Measurements from ENCODE around the gene TMEM126A. TPM values are rescaled to one million over a fixed set of nuclear protein-coding genes. Genes with fewer than 3 reads are reported as not detected.

TMEM126A gene
- total RNA-seq, 1 donor from 2014 or later = 32.7 TPM

DNA sequence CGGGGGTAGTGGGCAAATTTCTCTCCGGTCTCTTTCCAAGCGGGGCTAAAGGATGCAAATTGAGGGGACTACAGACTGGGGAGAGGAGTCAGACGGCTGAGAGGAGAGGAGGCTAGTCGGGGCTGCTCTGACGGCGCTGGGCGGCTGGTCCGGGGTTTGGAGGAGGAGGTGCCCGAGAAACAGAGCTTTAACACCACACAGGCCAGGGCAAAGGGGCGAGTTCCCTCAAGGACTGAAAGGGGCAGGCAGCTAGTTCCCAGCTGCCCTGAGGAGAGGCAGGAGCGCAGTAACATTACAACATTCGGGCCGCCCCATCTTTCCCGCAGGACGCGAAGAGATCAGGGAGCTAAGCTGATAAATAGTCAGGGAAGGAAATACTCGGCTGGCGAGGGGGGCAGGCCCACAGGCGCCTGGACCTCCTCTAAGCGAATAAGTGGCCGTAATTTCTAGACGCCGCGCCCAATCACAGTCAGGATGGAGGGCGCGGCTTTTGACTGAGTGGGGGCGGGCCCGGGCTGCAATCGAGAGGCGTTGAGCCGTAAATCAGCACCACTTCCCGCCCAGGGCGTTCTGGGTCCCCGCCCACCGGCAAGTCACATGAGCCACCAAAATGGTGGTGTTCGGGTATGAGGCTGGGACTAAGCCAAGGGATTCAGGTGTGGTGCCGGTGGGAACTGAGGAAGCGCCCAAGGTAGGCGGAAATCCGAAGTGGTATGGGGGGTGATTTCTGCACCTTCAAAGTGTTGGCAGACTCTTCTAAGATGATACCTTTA lies 19.6 kb upstream of the TMEM126A start, which contains the start of gene TMEM126B:
TSS of gene TMEM126B (plus strand) at position 596 of the 773 bp plus-strand sequence. CDS start at position 611, 15 bp downstream.
- ChIA-PET POLR2A (interaction anchor here (1.3 to 5.2 kb wide), 6 partner anchors 19 to 441 kb away, joined by 3 to 102 read pairs (median 6); partner anchors contain the start of genes CCDC83, CREBZF, PICALM and TMEM126A), CTCF (interaction anchor here (2.6 kb wide), 1 partner anchor 20 kb away, joined by 16 read pairs; the partner anchor contains the start of gene TMEM126A)
- peaks cover 28% of the 10 kb centered on the region for H3K4me1 Mint-ChIP-seq
- ATAC-seq (ENCODE audit: low read depth) (peak; percentile 98), DNase-seq (peak; percentile 89)
- H3K27me3 Mint-ChIP-seq = peaks cover 2% of the 10 kb centered on the region
- H3K9me3 Mint-ChIP-seq = no peaks in the 10 kb centered on the region
- TF ChIP-seq, protein P1, sequence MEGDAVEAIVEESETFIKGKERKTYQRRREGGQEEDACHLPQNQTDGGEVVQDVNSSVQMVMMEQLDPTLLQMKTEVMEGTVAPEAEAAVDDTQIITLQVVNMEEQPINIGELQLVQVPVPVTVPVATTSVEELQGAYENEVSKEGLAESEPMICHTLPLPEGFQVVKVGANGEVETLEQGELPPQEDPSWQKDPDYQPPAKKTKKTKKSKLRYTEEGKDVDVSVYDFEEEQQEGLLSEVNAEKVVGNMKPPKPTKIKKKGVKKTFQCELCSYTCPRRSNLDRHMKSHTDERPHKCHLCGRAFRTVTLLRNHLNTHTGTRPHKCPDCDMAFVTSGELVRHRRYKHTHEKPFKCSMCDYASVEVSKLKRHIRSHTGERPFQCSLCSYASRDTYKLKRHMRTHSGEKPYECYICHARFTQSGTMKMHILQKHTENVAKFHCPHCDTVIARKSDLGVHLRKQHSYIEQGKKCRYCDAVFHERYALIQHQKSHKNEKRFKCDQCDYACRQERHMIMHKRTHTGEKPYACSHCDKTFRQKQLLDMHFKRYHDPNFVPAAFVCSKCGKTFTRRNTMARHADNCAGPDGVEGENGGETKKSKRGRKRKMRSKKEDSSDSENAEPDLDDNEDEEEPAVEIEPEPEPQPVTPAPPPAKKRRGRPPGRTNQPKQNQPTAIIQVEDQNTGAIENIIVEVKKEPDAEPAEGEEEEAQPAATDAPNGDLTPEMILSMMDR (IDR thresholded peaks at IDR 0.05) = no peak
- H3K27ac Mint-ChIP-seq = peak within 1 kb of the TSS; percentile 94
- peak within 1 kb of the TSS; percentile 99 for H3K4me3 Mint-ChIP-seq
- peaks cover 32% of the 10 kb centered on the region for H3K36me3 Mint-ChIP-seq (ENCODE audit: low read depth)
- intact Hi-C loops (cut with micrococcal nuclease) = loop anchor here (1.0 to 2.0 kb wide), 8 partner anchors 19 to 1409 kb away; partner anchors contain the start of genes CCDC83, EED, HIKESHI and PICALM

GRCh38 chr11:85628771-85629341 lies 18.9 kb upstream of the TMEM126A start:
- DNase-seq (no peak), ATAC-seq (ENCODE audit: low read depth) (peak; percentile 1)
- peak overlapping the region; percentile 94 for H3K27ac Mint-ChIP-seq
- ChIA-PET CTCF (interaction anchor here (2.6 kb wide), 1 partner anchor 20 kb away, joined by 16 read pairs; the partner anchor contains the start of gene TMEM126A), POLR2A (interaction anchor here (1.6 to 5.2 kb wide), 4 partner anchors 19 to 440 kb away, joined by 5 to 102 read pairs (median 18); partner anchors contain the start of genes CREBZF, PICALM and TMEM126A)
- TF ChIP-seq, protein P1 (IDR thresholded peaks at IDR 0.05) = no peak
- intact Hi-C loops (cut with micrococcal nuclease) = loop anchor here (1.0 to 2.0 kb wide), 8 partner anchors 18 to 1408 kb away; partner anchors contain the start of genes CCDC83, EED, HIKESHI and PICALM
- peaks cover 36% of the 10 kb centered on the region for H3K36me3 Mint-ChIP-seq (ENCODE audit: low read depth)
- H3K4me1 Mint-ChIP-seq = peaks cover 28% of the 10 kb centered on the region
- H3K4me3 Mint-ChIP-seq = peak overlapping the region; percentile 99
- H3K9me3 Mint-ChIP-seq = no peaks in the 10 kb centered on the region
- H3K27me3 Mint-ChIP-seq = peaks cover 2% of the 10 kb centered on the region

DNA sequence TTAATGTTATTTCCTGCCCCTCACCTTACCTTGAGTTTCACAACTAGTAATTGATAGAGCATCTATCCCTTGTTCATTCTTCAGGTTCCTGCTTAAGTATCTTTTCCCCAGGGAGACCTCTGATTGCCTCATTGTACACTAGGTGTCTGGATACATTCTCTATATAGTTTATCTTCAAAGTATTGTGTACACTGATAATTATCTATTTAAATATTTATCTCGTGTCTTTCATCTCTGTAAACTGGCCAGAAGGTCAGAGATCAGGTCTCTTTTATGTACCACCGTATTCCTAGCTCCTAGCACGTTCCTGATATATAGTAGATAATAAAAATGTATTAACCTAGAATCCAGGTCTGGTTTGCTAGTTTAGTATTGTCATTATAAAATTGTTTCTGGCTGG lies 13.0 kb upstream of the TMEM126A start:
- no peaks in the 10 kb centered on the region for H3K9me3 Mint-ChIP-seq
- no peak overlapping the region for H3K27ac Mint-ChIP-seq
- TF ChIP-seq, protein P1 (IDR thresholded peaks at IDR 0.05) = no peak
- peaks cover 1% of the 10 kb centered on the region for H3K4me1 Mint-ChIP-seq
- no peaks in the 10 kb centered on the region for H3K27me3 Mint-ChIP-seq
- peaks cover 53% of the 10 kb centered on the region for H3K36me3 Mint-ChIP-seq (ENCODE audit: low read depth)
- no peak overlapping the region for H3K4me3 Mint-ChIP-seq
- CTCF ChIA-PET = no interaction called here
- ATAC-seq (ENCODE audit: low read depth) (no peak), DNase-seq (no peak)
- POLR2A ChIA-PET = no interaction called here
- intact Hi-C loops (cut with micrococcal nuclease) = no loop called here

DNA sequence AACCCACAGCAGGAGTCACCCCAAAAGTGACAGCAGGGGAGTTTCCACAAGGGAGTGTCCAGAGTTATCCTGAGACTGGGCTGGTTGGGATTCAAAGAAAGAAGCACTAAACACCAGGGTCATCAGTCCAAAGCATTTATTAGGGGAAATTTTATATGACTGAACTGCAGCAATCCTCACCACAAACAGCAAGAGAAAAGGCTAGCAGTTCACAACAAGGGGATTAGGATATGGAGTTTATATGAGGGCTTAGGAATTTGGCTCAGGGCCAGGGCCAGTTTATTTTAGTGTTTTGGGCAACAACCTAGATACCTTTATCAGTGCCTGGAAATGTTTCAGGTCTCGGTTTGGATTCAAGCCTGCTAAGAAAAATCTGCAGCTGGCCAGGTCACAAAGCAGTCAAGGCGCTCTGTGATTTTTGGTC lies 4.6 kb upstream of the TMEM126A start:
- POLR2A ChIA-PET = no interaction called here

More for the DNA sequence above, 4.6 kb upstream of the TMEM126A start:
- no peak for ATAC-seq (ENCODE audit: low read depth)
- H3K4me1 Mint-ChIP-seq = peaks cover 13% of the 10 kb centered on the region
- H3K36me3 Mint-ChIP-seq (ENCODE audit: low read depth) = peaks cover 12% of the 10 kb centered on the region
- TF ChIP-seq, protein P1 (IDR thresholded peaks at IDR 0.05) = no peak
- H3K4me3 Mint-ChIP-seq = no peak overlapping the region
- H3K27ac Mint-ChIP-seq = no peak overlapping the region
- CTCF ChIA-PET = no interaction called here
- H3K27me3 Mint-ChIP-seq = peaks cover 14% of the 10 kb centered on the region
- no peaks in the 10 kb centered on the region for H3K9me3 Mint-ChIP-seq
- intact Hi-C loops (cut with micrococcal nuclease) = no loop called here
- DNase-seq = no peak
